HG02885 (cell line): ENCODE results near the gene MTMR3.

Experiments used
- ATAC-seq: cut with Tn5 transposase; IDR thresholded peaks from one replicate; pipeline ENCODE4 v1.9.1; 2021; ENCODE audit warnings: mild to moderate bottlenecking; ENCODE audit not compliant: unreplicated experiment, poor library complexity

MTMR3 gene

DNA sequence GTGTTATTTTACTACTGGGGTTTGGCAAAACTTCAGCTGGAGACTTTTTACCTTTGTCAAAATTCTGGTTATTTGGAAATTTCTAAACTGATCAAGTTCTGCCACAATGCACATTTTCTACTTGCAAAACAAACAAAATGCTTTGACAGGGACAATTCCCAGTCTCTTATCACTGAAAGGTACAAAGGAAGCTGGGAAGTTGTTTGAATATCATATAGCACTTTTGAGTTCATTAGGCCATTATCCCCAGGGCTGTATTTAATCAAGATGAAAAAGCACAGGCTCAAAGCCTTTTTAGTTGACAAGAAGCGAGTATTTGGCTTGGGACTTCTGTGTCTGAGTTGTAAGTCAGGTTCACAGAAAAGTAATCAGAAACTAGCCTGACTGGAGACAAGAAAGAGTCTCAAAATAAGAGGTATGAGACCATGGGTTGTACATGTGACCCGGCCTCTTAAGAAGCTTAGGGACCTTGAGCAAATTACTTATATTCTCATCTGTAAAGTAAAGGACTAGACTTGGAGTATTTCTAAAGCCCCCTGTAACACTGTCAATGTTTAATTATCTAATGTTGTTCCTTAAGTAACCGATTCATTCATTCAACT is 194.4 kb downstream of the MTMR3 start:
- no peak for ATAC-seq

DNA sequence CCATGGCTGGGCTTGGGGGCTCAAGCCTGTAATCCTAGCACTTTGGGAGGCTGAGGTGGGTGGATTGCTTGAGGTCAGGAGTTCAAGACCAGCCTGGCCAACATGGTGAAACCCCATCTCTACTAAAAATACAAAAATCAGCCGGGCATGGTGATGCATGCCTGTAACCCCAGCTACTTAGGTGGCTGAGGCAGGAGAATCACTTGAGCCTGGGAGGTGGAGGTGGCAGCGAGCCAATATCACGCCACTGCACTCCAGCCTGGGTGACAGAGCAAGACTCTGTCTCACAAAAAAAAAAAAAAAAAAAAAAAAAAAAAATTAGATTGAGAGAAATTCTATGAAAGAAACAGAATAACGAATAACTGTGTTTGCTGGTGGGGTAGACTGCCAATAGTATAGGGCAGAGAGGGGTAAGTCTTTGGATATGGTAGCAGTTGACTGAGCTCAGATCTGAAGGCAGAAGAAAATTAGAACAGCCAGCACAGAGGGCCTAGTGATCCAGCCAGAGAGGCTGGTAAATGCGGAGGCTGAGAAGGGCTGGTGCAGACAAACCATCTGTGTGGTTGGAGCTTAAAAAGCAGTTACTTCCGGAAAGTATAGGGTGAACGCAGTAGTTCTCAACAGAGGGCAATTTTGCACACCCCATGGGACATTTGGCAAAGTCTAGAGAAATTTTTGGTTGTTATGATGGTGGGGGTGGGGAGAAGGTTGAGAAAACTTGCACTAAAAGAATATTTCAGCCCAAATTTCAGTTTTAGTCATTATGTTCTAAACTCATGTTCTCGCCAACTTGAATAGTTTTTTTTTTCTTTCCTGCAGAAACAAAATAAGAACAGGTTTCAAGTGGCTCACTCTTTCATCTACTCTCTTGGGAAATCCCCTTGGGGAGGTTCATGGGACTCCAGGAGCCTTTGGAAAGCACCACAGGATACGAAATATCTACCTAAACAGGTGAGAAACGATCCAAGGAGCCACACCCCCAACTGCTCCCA is 195.6 kb downstream of the MTMR3 start:
- ATAC-seq: no peak

DNA sequence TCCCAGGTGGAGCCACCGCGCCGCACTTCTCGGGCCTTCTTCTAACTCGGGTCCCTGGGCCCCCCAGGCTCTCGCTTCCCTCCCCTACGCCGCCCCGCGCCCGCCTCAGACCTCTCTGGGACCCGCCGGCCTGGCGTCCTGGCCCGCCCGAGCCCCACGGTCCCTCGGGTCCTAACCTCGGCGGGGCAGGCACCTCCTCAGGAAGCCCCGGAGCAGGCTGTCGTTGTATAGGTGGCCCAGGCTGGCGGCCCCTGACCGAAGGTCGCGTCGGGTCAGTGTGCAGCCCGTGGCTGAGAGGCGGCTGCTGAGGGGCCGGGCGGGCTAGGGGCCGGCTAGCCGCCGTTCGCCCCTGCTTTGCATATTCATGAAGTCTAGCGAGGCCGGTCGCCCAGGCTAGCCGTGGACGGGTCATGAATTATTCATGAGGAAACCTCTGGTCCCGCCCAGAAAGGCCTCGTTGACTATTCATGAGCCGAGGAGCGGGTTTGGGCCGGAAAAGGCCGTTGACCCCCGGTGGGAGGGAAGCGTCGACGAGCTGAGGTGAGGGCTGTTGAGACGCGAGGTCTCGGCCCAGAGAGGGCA is 197.1 kb downstream of the MTMR3 start, which contains the start of gene HORMAD2:
Gene HORMAD2, plus strand, starts transcription at position 513 of the 582 bp plus-strand sequence. CDS start 13,489 bp downstream, outside the sequence.
- ATAC-seq: no peak
